Body of pancreas (tissue), 4 donors: ENCODE data around the gene CEP104. TPM values are rescaled to one million over a fixed set of nuclear protein-coding genes. Genes with fewer than 3 reads are reported as not detected.

Source experiments
- ATAC-seq: fragments of 150-250 bp; one replicate; pipeline ENCODE4 v1.9.1; 2016
- DNase-seq, 4 donors: peaks; one replicate each; pipeline ENCODE4 v3.0.0-alpha.2; 2019
- H3K27ac ChIP-seq, 4 donors: fragments of 200-600 bp; sonication (generic); 1 replicate in 3 of 4; 2 replicates in 1 of 4; pipeline versions ENCODE4 v1.5.1 to v1.6.1; 2016 to 2019; ENCODE audit warnings: mild to moderate bottlenecking in 1 of 4, mixed read lengths in 1 of 4, moderate library complexity in 1 of 4
- H3K27me3 ChIP-seq, 2 donors: fragments of 200-600 bp; sonication (generic); one replicate each; pipeline ENCODE4 v1.6.0; 2016; ENCODE audit warnings: mild to moderate bottlenecking in 1 of 2
- H3K36me3 ChIP-seq, 2 donors: fragments of 200-600 bp; sonication (generic); replicated peaks in 1 of 2; 2 replicates each; pipeline ENCODE4 v1.5.1; 2016; ENCODE audit warnings: low read depth in 2 of 2; ENCODE audit not compliant: insufficient read depth in 1 of 2
- H3K4me1 ChIP-seq: fragments of 200-600 bp; sonication (generic); one replicate; pipeline ENCODE4 v1.6.0; 2016
- H3K4me3 ChIP-seq, 2 donors: fragments of 200-600 bp; sonication (generic); 1 replicate in 1 of 2; 2 replicates in 1 of 2; pipeline ENCODE4 v1.5.1; 2016 to 2019
- H3K9me3 ChIP-seq, 3 donors: fragments of 200-600 bp; sonication (generic); 1 replicate in 2 of 3; 2 replicates in 1 of 3; pipeline ENCODE4 v1.5.1; 2016
- POLR2A ChIP-seq, 3 donors: fragments of 450-650 bp; IDR thresholded peaks; one replicate each; pipeline ENCODE4 v1.6.1; 2016; ENCODE audit warnings: antibody characterized with exemption in 3 of 3, mild to moderate bottlenecking in 2 of 3
- WGBS, 2 donors: methylation state at CpG; one replicate each; pipeline ENCODE4 v1.1.5; 2017; 5-methylcytosine and 5-hydroxymethylcytosine counted together
- intact Hi-C: fragments of 100-400 bp; cut with DNase I; formaldehyde crosslinking; loops from one replicate; pipeline ENCODE4 v1.15.1; 2023
- total RNA-seq, 2 donors: library from RNA; depleted of rRNA; stranded (reverse); fragments of >200 nt; gene quantifications; one replicate each; pipeline ENCODE4 v1.1.0, GENCODE V29; 2016
- TF ChIP-seq, protein P1 (sequence below), 7 experiments: fragments of 450-650 bp in 4 of 7; fragments of 200-600 bp in 3 of 7; sonication (generic) in 3 of 7; IDR thresholded peaks; one replicate each; pipeline ENCODE4 v1.5.1; 2016 to 2019; ENCODE audit warnings: antibody characterized with exemption in 7 of 7

CEP104 gene
- total RNA-seq, 2 donors from 2014 or later = 17.9 to 22.1 TPM

DNA sequence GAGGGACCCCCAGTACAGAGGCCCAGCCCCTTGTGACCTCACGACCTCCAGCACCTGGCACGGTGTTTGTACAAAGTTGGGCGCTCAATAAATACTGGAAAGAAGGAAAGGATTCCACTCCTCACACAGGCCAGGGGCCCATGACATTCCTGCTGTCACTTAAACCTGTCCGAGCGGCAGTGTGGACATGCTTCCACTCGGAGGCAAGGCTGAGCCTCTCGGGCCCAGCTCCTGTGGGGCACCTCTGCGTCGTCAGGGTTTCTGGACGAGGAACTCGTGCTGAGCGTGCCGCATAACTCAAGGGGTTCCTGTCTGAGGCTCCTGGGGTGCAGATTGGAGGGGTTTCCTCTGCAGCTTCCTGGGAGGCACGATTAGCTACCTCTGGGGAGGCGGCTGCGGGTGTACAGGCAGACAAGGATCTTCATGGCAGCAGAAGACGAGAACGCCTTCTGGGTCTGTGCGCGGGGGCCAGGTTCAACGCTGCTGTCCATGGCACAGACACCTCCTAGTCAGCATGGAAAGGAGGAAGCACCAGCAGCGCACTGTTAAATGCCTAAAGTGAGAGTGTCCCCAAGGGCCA is 88.1 kb downstream of the CEP104 start:
- WGBS, 2 donors = 84 to 88% methylated on average over 7 to 22 of the region's 22 CpGs
- H3K9me3 ChIP-seq = no peaks in the 10 kb centered on the region
- no peak overlapping the region for H3K27ac ChIP-seq
- no peak for ATAC-seq
- H3K36me3 ChIP-seq = no peaks in the 10 kb centered on the region
- peaks cover 41% of the 10 kb centered on the region for H3K4me1 ChIP-seq
- no peak overlapping the region for H3K4me3 ChIP-seq
- intact Hi-C loops = no loop called here
- DNase-seq = no peak
- TF ChIP-seq, protein P1, sequence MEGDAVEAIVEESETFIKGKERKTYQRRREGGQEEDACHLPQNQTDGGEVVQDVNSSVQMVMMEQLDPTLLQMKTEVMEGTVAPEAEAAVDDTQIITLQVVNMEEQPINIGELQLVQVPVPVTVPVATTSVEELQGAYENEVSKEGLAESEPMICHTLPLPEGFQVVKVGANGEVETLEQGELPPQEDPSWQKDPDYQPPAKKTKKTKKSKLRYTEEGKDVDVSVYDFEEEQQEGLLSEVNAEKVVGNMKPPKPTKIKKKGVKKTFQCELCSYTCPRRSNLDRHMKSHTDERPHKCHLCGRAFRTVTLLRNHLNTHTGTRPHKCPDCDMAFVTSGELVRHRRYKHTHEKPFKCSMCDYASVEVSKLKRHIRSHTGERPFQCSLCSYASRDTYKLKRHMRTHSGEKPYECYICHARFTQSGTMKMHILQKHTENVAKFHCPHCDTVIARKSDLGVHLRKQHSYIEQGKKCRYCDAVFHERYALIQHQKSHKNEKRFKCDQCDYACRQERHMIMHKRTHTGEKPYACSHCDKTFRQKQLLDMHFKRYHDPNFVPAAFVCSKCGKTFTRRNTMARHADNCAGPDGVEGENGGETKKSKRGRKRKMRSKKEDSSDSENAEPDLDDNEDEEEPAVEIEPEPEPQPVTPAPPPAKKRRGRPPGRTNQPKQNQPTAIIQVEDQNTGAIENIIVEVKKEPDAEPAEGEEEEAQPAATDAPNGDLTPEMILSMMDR (IDR thresholded peaks at IDR 0.05) = no peak
- TF ChIP-seq POLR2A (IDR thresholded peaks at IDR 0.05) = no peak
- no peaks in the 10 kb centered on the region for H3K27me3 ChIP-seq

DNA sequence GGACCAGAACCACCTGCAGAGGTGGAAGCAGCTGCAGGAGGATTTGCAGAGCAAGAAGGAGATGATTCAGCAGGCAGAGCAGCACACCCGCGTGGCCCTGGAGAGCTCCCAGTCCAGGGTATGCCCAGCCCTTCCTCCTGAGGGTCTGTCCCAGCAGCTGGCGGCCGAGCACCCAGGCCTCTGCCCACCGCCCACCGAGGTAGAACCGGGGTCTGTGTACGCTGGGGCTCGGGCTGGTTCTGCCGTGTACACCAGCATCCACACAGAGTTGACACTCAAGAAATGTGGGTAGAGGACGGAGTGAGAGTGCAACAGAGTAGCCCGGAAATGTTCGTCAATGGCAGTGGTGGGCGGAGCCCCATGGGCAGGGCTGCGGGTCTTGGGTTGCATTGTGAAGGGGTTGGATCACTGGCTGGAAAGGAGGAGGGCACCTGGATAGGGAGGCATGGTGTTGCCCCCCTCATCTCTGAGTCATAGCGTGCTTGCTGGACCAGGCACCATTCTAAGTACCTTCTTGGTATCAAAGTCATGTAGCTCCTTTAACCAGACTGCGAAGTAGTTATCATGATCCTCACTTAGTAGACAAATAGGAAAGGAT is 89.6 kb downstream of the CEP104 start:
- intact Hi-C loops = no loop called here
- Histone ChIP-seq H3K36me3 (no peaks in the 10 kb centered on the region), H3K27me3 (no peaks in the 10 kb centered on the region), H3K27ac (no peak overlapping the region), H3K4me1 (peaks cover 31% of the 10 kb centered on the region), H3K9me3 (no peaks in the 10 kb centered on the region), H3K4me3 (no peak overlapping the region)
- 80 to 88% methylated on average over 13 to 17 of the region's 17 CpGs for WGBS, 2 donors
- DNase-seq (no peak), ATAC-seq (no peak)
- no peak for TF ChIP-seq POLR2A (IDR thresholded peaks at IDR 0.05)
- TF ChIP-seq, protein P1 (IDR thresholded peaks at IDR 0.05) = no peak

DNA sequence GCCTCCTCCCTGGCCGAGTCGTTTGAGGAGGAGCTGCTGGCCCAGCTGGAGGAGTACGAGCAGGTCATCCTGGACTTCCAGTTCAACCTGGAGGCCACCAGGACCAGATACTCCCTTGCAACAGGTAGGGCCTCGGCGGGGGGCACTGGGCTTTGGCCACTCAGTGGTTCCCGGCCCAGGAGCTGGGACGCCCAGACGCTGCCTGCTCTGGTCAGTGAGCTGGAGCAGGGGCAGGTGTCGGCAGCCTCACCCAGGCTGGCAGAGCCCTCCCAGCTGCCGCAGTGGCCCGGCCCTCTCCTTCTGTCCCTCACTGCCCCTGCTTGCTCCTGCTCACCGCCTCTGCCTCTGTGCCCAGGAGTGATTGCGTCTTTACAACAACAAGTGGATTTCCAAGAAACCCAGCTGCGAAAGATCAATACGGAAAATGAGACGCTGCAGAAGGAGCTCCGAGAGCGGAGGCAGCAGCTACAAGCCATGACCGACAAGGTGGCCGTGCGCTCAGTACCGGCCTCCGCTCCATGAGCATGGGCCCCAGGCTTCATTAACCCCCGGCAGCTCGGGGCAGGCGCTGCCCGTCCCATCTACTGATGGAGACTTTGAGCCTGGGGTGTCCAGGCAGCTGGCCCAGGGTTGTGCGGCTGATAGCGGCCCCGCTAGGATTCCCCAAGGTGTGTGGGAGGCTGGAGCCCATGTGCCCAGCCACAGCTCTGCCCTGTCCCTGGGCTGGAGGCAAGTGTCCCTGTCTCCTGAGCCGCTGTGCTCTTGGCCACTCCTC is 93.5 kb downstream of the CEP104 start:
- Histone ChIP-seq H3K9me3 (no peaks in the 10 kb centered on the region), H3K36me3 (no peaks in the 10 kb centered on the region), H3K4me1 (peaks cover 17% of the 10 kb centered on the region), H3K27me3 (no peaks in the 10 kb centered on the region), H3K4me3 (no peak overlapping the region), H3K27ac (no peak overlapping the region)
- intact Hi-C loops = no loop called here
- 55 to 60% methylated on average over 13 to 23 of the region's 31 CpGs for WGBS, 2 donors
- TF ChIP-seq, protein P1 (IDR thresholded peaks at IDR 0.05) = no peak
- no peak for TF ChIP-seq POLR2A (IDR thresholded peaks at IDR 0.05)
- DNase-seq = no peak
- ATAC-seq = no peak

DNA sequence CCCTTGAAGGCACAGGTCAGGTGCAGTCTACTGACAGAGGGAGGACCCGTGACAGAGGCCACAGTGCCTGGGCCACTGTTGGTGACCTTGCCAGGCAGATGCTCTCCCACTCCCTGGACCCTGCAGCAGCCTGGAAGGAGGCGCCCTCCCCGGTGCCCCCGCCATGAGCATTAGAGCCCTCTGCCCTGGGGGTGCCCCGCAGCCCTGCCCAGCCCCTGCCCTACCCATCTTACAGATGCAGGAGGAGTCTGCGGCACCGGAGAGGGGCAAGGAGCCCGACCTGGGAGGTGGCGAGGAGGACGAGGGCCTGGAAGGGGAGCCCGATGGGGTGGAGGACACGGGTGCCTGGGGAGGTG is 94.2 kb downstream of the CEP104 start:
- H3K27ac ChIP-seq = no peak overlapping the region
- intact Hi-C loops = no loop called here
- peaks cover 11% of the 10 kb centered on the region for H3K4me1 ChIP-seq
- 72 to 75% methylated on average over 11 to 12 of the region's 12 CpGs for WGBS, 2 donors
- no peaks in the 10 kb centered on the region for H3K9me3 ChIP-seq
- H3K27me3 ChIP-seq = no peaks in the 10 kb centered on the region
- no peak for ATAC-seq
- H3K36me3 ChIP-seq = no peaks in the 10 kb centered on the region
- TF ChIP-seq, protein P1 (IDR thresholded peaks at IDR 0.05) = no peak
- TF ChIP-seq POLR2A (IDR thresholded peaks at IDR 0.05) = no peak
- DNase-seq = no peak
- H3K4me3 ChIP-seq = no peak overlapping the region
